Fibroblast of pulmonary artery (primary cell): ENCODE results near the gene WASF2.
"Not testable (repeated sequence)": the region's sequence is repeated elsewhere in the genome, so short reads cannot be mapped to it uniquely, and the experiment has no call there.

Experiments
- DNase-seq: peaks from one replicate; pipeline ENCODE4 v3.0.0-alpha.2; 2010; ENCODE audit warnings: low read depth
- H3K4me3 ChIP-seq: replicated peaks from 2 replicates; pipeline ENCODE4 v1.5.1; 2011; ENCODE audit warnings: low read depth, mild to moderate bottlenecking, control low read depth, low read length, moderate library complexity
- TF ChIP-seq, protein P1 (sequence below): IDR thresholded peaks from 2 replicates; pipeline ENCODE4 v1.5.1; 2011; ENCODE audit warnings: mild to moderate bottlenecking, control low read depth, low read length, inconsistent platforms; ENCODE audit errors: missing control alignments

WASF2 gene

DNA sequence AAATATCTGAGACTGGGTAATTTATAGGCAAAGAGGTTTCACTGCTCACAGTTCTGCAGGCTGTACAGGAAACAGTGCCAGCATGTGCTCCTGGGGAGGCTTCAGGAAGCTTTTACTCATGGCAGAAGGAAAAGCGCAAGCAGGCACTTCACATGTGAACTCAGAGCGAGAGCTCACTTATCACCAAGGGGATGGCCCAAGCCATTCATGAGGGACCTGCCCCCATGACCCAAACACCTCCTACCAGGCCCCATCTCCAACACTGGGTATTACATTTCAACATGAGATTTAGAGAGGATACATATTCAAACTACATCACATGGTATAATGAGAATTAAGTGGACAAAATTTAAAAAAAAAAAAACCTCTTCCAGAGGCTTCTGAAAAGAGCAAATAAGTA, 13.7 kb downstream of the WASF2 start:
- no peak overlapping the region for H3K4me3 ChIP-seq
- TF ChIP-seq, protein P1, sequence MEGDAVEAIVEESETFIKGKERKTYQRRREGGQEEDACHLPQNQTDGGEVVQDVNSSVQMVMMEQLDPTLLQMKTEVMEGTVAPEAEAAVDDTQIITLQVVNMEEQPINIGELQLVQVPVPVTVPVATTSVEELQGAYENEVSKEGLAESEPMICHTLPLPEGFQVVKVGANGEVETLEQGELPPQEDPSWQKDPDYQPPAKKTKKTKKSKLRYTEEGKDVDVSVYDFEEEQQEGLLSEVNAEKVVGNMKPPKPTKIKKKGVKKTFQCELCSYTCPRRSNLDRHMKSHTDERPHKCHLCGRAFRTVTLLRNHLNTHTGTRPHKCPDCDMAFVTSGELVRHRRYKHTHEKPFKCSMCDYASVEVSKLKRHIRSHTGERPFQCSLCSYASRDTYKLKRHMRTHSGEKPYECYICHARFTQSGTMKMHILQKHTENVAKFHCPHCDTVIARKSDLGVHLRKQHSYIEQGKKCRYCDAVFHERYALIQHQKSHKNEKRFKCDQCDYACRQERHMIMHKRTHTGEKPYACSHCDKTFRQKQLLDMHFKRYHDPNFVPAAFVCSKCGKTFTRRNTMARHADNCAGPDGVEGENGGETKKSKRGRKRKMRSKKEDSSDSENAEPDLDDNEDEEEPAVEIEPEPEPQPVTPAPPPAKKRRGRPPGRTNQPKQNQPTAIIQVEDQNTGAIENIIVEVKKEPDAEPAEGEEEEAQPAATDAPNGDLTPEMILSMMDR, result no peak
- DNase-seq, result no peak

DNA sequence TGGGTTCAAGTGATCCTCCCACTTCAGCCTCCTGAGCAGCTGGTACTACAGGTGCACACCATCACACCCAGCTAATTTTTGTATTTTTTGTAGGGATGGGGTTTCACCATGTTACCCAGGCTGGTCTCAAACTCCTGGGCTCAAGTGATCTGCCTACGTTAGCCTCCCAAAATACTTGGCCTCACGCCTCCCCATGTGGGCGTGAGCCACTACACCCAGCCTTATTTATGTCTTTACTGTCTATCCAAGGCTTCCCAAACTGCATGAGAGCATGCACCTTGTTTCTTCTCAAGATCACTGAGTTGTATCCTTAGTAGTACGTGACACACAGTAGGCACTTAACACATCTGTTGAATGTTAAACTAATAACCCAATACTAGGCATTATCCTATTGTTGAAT, 14.2 kb downstream of the WASF2 start:
- TF ChIP-seq, protein P1, result no peak
- no peak overlapping the region for H3K4me3 ChIP-seq
- no peak for DNase-seq

DNA sequence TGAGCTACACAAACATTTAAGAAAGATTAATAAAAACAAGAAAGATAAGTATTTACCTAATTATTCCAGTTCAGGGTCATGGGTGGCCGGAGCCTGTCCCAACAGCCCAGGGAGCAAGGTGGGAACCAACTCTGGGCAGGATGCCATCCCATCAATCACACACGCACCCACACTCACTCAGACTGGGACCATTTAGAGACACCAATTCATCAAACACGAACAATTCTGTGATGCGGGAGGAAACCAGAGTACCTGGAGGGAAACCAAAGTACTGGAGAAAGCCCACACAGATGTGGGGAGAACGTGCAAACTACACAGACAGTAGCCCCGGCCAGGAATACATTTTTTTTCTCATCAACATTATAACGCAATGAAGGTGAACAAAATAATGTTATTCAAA, 16.2 kb downstream of the WASF2 start:
- no peak overlapping the region for H3K4me3 ChIP-seq
- TF ChIP-seq, protein P1, result no peak
- no peak for DNase-seq

DNA sequence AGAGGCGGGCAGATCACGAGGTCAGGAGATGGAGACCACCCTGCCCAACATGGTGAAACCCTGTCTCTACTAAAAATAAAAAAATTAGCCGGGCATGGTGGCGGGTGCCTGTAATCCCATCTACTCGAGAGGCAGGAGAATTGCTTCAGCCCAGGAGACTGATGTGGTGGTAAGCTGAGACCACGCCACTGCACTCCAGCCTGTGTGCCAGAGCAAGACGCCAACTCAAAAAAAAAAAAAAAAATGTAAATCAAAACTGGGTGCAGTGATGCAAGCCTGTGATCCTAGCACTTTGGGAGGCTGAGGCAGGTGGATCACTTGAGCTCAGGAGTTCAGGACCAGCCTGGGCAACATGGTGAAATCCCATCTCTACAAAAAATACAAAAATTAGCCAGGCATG, 17.9 kb downstream of the WASF2 start:
- not testable (repeated sequence) for DNase-seq, H3K4me3 ChIP-seq

DNA sequence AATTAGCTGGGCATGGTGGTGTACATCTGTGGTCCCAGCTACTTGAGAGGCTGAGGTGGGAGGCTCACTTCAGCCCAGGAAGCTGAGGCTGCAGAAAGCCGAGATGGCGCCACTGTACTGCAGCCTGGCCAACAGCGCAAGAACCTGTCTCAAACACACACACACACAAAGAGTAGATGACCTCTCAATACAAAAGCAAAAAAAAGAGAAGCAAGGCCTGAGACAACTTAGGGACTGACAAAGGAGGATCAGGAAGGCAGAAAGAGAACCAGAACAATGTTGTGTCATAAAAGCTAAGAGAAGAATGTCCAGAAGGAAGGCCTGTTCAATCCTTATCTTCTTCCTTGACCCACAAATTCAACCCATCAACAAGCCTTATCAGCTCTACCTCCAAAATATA, 18.5 kb downstream of the WASF2 start:
- no peak for DNase-seq
- H3K4me3 ChIP-seq, result no peak overlapping the region
- TF ChIP-seq, protein P1, result no peak

DNA sequence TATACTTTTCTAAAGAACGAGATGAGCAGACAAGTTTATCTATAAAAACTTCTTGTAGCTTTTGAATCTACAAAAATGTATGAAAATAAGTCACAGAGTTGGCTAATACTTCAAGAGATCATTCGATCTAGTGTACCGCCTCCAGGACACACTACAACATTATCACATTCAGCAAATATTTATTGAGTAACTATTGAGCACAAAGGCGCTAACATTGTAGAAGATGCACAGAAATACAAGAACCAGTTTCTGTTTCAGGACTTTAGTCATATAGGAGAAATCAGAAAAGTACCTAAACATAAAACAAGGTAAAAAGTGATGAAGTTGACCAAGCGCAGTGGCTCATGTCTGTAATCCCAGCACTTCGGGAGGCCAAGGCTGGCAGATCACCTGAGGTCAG, 20.6 kb downstream of the WASF2 start:
- TF ChIP-seq, protein P1, result no peak
- H3K4me3 ChIP-seq, result no peak overlapping the region
- DNase-seq, result no peak

DNA sequence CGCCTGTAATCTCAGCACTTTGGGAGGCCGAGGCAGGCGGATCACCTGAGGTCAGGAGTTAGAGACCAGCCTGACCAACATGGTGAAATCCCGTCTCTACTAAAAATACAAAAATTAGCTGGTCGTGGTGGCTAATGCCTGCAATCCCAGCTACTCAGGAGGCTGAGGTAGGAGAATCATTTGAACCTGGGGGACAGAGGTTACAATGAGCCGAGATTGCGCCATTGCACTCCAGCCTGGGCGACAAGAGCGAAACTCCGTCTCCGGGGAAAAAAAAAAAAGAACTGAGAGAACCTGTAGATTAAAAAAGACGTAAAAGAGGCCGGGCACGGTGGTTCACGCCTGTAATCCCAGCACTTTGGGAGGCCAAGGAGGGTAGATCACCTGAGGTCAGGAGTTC, 21.6 kb downstream of the WASF2 start:
- DNase-seq, H3K4me3 ChIP-seq: not testable (repeated sequence)

DNA sequence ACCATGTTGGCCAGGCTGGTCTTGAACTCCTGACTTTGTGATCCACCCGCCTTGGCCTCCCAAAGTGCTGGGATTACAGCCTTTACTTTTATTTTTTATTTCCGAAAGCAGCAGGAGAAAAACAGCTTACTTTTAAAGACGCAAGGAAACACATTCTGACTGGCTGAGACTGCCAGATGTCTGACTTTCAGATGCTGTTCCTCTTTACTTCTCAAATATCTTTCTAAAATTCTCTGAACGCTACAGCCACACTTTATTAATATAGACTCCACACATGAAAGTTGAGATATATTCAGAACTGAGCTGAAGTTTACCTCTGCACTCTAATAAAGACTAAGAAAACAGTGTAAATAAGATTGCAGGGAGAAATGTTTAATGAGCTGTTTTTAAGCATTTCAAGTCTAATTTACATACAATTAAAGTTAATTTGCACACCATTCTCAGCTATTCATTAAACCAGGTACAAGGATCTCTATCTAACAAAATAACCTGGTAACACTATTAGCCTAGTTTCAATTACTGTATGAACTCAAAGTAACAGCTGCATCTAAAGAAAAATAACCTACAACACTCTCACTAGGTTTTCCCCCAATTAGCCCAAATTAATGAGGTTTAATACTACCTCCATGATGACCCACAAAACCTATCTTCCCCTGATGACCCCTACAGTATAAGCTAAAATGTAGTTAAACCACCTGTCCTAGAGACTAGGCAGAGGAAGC, 24.9 kb downstream of the WASF2 start:
- TF ChIP-seq, protein P1, result no peak
- no peak for DNase-seq
- H3K4me3 ChIP-seq, result no peak overlapping the region

DNA sequence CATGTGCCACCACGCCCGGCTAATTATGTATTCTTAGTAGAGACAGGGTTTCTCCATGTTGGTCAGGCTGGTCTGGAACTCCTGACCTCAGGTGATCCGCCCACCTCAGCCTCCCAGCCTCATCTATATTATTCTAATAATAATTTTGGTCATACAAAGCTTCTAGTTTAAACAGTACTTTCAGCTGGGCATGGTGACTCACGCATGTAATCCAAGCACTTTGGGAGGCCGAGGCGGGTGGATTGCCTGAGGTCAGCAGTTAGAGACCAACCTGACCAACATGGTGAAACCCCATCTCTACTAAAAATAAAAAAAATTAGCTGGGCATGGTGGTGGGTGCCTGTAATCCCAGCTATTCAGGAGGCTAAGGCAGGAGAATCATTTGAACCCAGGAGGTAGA, 26.1 kb downstream of the WASF2 start:
- not testable (repeated sequence) for DNase-seq, H3K4me3 ChIP-seq

DNA sequence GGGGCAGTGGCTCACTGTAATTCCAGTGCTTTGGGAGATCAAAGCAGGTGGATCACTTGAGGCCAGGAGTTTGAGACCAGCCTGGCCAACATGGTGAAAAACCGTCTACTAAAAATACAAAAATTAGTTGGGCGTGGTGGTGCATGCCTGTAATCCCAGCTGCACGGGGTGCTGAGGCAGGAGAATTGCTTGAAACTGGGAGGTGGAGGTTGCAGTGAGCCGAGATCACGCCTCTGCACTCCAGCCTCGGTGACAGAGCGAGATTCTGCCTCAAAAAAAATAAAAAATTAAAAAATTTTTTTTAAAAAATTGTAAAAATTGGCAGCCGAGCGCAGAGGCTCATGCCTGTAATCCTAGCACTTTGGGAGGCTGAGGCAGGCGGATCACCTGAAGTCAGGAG, 31.4 kb downstream of the WASF2 start:
- H3K4me3 ChIP-seq, DNase-seq: not testable (repeated sequence)
